ENCODE data around the gene UBE2Q2. TPM values are rescaled to one million over a fixed set of nuclear protein-coding genes. Genes with fewer than 3 reads are reported as not detected.

The UBE2Q2 gene
- total RNA-seq, 1 experiment from 2014 or later: 40.5 TPM

DNA sequence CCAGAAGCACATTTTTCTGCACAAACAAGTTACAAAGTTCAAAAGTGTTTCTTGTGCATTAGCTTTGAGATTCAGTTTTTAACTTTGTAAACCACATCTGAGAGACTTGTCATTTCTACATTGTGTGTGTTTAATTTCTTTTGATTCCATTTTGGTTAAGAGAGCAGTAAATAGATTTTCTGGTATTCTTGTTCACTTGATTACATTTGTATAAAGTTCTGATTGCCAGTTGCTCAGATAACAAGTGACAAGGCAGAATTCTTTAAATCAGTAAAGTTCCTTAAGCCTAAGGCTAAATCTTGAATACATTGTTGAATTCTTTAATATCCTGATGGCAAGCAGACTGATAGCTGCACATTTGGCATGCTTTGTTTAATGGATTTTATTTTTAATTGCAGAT, 57.3 kb downstream of the UBE2Q2 start:
- H3K9me3 ChIP-seq: no peaks in the 10 kb centered on the region
- POLR2A ChIA-PET: no interaction called here
- intact Hi-C loops (cut with micrococcal nuclease; ENCODE audit: unreplicated experiment): loop anchor here (5.0 kb wide), 2 partner anchors 58 to 88 kb away; partner anchors contain the start of gene UBE2Q2

DNA sequence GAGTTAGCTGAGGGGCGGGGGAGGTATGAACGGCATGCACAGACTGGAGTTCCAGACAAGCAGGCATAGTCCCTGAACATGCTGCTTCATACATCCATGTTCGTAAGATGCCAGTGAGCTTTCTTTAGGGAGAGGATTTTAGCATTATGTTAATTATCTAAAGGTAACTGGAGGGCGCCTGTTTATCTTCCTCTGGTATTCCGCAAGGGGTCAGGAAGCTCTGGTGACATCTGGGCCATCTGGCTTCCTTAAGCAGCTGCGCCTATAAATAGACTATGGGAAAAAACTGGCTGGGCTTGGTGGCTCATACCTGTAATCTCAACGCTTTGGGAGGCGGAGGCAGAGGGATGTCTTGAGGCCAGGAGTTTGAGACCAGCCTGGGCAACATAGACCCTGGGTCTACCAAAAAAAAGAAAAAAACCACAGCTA, 58.9 kb downstream of the UBE2Q2 start:
- Mint-ChIP-seq H3K4me3 (ENCODE audit: unreplicated experiment) (peak overlapping the region; percentile 99), H3K4me1 (ENCODE audit: low read depth, unreplicated experiment) (peaks cover 10% of the 10 kb centered on the region), H3K9me3 (ENCODE audit: unreplicated experiment) (no peaks in the 10 kb centered on the region), H3K36me3 (ENCODE audit: insufficient read depth, unreplicated experiment) (peaks cover 43% of the 10 kb centered on the region), H3K27ac (ENCODE audit: unreplicated experiment) (peak overlapping the region; percentile 98), H3K27me3 (ENCODE audit: insufficient read depth, unreplicated experiment) (no peaks in the 10 kb centered on the region)
- H3K4me1 ChIP-seq: peaks cover 17% of the 10 kb centered on the region
- no TSS peak for BruUV-seq (replicated peaks)
- ChIA-PET POLR2A (no interaction called here), CTCF (interaction anchor here (0.9 to 1.3 kb wide), 2 partner anchors 26 to 92 kb away, joined by 3 read pairs; no protein-coding TSS in a partner anchor)
- TF ChIP-seq, protein P1, sequence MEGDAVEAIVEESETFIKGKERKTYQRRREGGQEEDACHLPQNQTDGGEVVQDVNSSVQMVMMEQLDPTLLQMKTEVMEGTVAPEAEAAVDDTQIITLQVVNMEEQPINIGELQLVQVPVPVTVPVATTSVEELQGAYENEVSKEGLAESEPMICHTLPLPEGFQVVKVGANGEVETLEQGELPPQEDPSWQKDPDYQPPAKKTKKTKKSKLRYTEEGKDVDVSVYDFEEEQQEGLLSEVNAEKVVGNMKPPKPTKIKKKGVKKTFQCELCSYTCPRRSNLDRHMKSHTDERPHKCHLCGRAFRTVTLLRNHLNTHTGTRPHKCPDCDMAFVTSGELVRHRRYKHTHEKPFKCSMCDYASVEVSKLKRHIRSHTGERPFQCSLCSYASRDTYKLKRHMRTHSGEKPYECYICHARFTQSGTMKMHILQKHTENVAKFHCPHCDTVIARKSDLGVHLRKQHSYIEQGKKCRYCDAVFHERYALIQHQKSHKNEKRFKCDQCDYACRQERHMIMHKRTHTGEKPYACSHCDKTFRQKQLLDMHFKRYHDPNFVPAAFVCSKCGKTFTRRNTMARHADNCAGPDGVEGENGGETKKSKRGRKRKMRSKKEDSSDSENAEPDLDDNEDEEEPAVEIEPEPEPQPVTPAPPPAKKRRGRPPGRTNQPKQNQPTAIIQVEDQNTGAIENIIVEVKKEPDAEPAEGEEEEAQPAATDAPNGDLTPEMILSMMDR (IDR thresholded peaks at IDR 0.05; ENCODE audit: insufficient read depth in 1 of 2, low read depth in 1 of 2, low read length in 1 of 2, severe bottlenecking in 1 of 2, unreplicated experiment in 1 of 2): no peak
- peak; percentile 53 to 68 for DNase-seq
- H3K9me3 ChIP-seq: no peaks in the 10 kb centered on the region
- H3K36me3 ChIP-seq (ENCODE audit: control insufficient read depth, insufficient read depth, low read length): no peaks in the 10 kb centered on the region
- H3K4me3 ChIP-seq (ENCODE audit: low read depth, low read length): no peak overlapping the region
- no peaks in the 10 kb centered on the region for H3K27me3 ChIP-seq (replicated peaks; ENCODE audit: control insufficient read depth, insufficient read depth, low read length)
- intact Hi-C loops (cut with micrococcal nuclease; ENCODE audit: unreplicated experiment): loop anchor here (2.0 to 5.0 kb wide), 3 partner anchors 15 to 90 kb away; partner anchors contain the start of gene UBE2Q2

More for the DNA sequence above, 57.3 kb downstream of the UBE2Q2 start:
- CTCF ChIA-PET: no interaction called here
- Mint-ChIP-seq H3K4me3 (ENCODE audit: unreplicated experiment) (no peak overlapping the region), H3K27ac (ENCODE audit: unreplicated experiment) (no peak overlapping the region), H3K36me3 (ENCODE audit: insufficient read depth, unreplicated experiment) (peaks cover 48% of the 10 kb centered on the region), H3K27me3 (ENCODE audit: insufficient read depth, unreplicated experiment) (no peaks in the 10 kb centered on the region), H3K4me1 (ENCODE audit: low read depth, unreplicated experiment) (peaks cover 10% of the 10 kb centered on the region), H3K9me3 (ENCODE audit: unreplicated experiment) (no peaks in the 10 kb centered on the region)
- Histone ChIP-seq H3K27me3 (replicated peaks; ENCODE audit: control insufficient read depth, insufficient read depth, low read length) (no peaks in the 10 kb centered on the region), H3K4me3 (ENCODE audit: low read depth, low read length) (no peak overlapping the region), H3K36me3 (ENCODE audit: control insufficient read depth, insufficient read depth, low read length) (no peaks in the 10 kb centered on the region), H3K4me1 (peaks cover 17% of the 10 kb centered on the region)
- TF ChIP-seq, protein P1 (IDR thresholded peaks at IDR 0.05; ENCODE audit: insufficient read depth in 1 of 2, low read depth in 1 of 2, low read length in 1 of 2, severe bottlenecking in 1 of 2, unreplicated experiment in 1 of 2): no peak
- DNase-seq: no peak
- BruUV-seq (replicated peaks): no TSS peak

DNA sequence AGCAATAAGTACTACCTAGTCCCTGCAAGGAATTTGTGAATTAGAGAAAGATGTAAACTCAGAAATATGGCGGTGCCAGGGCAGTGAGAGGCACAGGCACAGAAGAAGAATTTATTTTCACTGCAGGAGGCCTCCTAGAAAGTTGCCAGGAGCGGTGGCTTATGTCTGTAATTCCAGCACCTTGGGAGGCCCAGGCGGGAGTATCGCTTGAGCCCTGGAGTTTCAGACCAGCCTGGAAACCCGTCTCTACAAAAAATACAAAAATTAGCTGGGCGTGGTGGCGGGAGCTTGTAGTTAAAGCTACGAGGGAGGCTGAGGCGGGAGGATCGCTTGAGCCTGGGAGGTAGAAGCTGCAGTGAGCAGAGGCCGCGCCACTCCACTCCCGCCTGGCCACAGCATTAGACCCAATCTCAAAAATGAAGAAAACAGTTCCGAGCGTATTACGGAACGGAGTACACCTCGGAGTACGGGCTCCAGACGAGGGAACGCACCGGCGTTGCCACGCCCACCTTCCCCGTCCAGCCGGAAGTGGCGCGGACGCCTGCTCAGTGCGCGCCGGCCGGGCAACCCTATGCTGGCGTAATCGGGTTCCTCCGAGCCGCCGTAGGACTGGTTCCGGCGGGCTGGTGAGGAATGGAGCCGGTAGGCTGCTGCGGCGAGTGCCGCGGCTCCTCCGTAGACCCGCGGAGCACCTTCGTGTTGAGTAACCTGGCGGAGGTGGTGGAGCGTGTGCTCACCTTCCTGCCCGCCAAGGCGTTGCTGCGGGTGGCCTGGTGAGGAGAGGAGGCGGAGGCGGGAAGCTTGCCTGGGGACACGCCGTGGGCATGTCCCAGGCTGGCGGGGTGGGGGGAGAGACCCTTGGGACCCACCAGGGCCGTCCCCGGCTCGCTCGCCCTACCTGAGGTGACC, 60.3 kb downstream of the UBE2Q2 start, which contains the start of gene FBXO22:
FBXO22 (plus strand) TSS at position 548 of the 909 bp plus-strand sequence; CDS start at position 634, 86 bp downstream.
- Mint-ChIP-seq H3K27ac (ENCODE audit: unreplicated experiment) (peak within 1 kb of the TSS; percentile 98), H3K4me3 (ENCODE audit: unreplicated experiment) (peak within 1 kb of the TSS; percentile 99), H3K36me3 (ENCODE audit: insufficient read depth, unreplicated experiment) (peaks cover 37% of the 10 kb centered on the region), H3K27me3 (ENCODE audit: insufficient read depth, unreplicated experiment) (no peaks in the 10 kb centered on the region), H3K9me3 (ENCODE audit: unreplicated experiment) (no peaks in the 10 kb centered on the region), H3K4me1 (ENCODE audit: low read depth, unreplicated experiment) (peaks cover 10% of the 10 kb centered on the region)
- Histone ChIP-seq H3K4me1 (peaks cover 17% of the 10 kb centered on the region), H3K36me3 (ENCODE audit: control insufficient read depth, insufficient read depth, low read length) (no peaks in the 10 kb centered on the region), H3K4me3 (ENCODE audit: low read depth, low read length) (peak within 1 kb of the TSS; percentile 83), H3K9me3 (no peaks in the 10 kb centered on the region), H3K27me3 (replicated peaks; ENCODE audit: control insufficient read depth, insufficient read depth, low read length) (no peaks in the 10 kb centered on the region)
- POLR2A ChIA-PET: interaction anchor here (0.6 to 1.3 kb wide), 3 partner anchors 60 to 156 kb away, joined by 4 to 16 read pairs (median 5); partner anchors contain the start of genes TMEM266 and UBE2Q2
- peak; percentile 89 to 94 for DNase-seq
- intact Hi-C loops (cut with micrococcal nuclease; ENCODE audit: unreplicated experiment): loop anchor here (2.0 to 5.0 kb wide), 3 partner anchors 17 to 91 kb away; partner anchors contain the start of gene UBE2Q2
- TF ChIP-seq, protein P1 (IDR thresholded peaks at IDR 0.05; ENCODE audit: insufficient read depth in 1 of 2, low read depth in 1 of 2, low read length in 1 of 2, severe bottlenecking in 1 of 2, unreplicated experiment in 1 of 2): no peak
- BruUV-seq (replicated peaks): TSS peak; percentile 89
- CTCF ChIA-PET: interaction anchor here (0.9 to 1.1 kb wide), 3 partner anchors 26 to 303 kb away, joined by 3 to 4 read pairs (median 3); no protein-coding TSS in a partner anchor
